Measurements from ENCODE around the gene PRKD2.
A peak's percentile ranks its signal among the peaks of the same experiment; 100 is the strongest.

Gene PRKD2

DNA sequence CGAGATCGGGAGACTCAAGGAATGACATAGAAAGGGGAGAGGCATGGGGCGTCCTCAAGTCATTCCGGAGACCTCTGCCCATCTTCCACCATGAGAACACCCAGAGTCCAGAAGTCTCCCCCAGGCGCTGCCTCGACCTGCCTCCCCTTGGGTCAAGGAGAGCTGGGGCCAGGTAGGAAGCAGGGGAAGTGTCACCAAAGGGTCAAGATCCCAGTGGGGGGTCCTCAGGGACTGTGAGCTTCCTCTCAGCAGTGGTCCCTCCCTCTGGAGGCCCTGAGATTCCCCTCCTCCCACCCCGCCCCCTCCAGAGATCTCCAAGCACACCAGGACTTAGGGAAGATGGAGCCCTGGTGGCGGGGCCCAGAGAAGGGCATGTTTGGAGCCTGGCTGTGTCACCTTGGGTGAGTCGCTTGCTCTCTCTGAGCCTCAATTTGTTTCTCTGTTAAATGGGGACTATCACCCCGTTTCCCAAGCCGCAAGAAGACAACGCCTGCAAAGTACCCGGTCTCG is 56.9 kb downstream of the PRKD2 start:
- DNase-seq, result no peak

- no peak for DNase-seq
Measured at GRCh38 chr19:46659151-46660007, 57.5 kb downstream of the PRKD2 start.

DNA sequence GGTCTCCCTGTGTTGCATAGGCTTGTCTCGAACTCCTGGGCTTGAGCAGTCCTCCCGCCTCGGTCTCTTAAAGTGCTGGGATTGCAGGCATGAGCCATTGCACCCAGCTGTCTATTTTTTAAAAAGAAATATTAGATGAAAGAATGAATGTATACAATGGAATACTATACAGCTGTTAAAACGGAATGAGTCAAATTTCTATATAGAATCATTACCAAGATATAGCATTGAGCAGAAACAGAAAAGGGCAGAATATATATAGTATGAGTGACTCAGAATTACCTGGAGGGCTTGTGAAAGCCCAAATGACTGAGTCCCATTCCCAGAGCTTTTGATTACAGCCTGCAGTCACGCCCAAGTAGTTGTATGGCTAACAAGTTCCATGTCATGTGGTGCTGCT is 60.4 kb downstream of the PRKD2 start:
- no peak for DNase-seq

GRCh38 chr19:46654621-46655152 is 62.2 kb downstream of the PRKD2 start:
- DNase-seq, result no peak

DNA sequence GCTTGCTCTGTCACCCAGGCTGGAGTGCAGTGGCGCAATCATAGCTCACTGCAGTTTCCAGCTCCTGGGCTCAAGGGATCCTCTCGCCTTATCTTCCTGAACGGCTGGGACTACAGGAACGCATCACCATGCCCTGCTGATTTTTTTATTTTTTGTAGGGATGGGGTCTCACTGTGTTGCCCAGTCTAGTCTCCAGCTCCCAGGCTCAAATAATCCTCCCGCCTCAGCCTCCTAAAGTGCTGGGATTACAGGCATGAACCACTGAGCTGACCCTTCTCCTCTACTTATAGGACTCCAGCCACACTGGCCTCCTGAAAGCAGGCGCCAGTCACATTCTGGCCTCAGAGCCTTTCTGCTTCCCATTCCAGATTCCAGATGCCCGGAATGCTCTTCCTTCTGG is 66.5 kb downstream of the PRKD2 start:
- no peak for DNase-seq

DNA sequence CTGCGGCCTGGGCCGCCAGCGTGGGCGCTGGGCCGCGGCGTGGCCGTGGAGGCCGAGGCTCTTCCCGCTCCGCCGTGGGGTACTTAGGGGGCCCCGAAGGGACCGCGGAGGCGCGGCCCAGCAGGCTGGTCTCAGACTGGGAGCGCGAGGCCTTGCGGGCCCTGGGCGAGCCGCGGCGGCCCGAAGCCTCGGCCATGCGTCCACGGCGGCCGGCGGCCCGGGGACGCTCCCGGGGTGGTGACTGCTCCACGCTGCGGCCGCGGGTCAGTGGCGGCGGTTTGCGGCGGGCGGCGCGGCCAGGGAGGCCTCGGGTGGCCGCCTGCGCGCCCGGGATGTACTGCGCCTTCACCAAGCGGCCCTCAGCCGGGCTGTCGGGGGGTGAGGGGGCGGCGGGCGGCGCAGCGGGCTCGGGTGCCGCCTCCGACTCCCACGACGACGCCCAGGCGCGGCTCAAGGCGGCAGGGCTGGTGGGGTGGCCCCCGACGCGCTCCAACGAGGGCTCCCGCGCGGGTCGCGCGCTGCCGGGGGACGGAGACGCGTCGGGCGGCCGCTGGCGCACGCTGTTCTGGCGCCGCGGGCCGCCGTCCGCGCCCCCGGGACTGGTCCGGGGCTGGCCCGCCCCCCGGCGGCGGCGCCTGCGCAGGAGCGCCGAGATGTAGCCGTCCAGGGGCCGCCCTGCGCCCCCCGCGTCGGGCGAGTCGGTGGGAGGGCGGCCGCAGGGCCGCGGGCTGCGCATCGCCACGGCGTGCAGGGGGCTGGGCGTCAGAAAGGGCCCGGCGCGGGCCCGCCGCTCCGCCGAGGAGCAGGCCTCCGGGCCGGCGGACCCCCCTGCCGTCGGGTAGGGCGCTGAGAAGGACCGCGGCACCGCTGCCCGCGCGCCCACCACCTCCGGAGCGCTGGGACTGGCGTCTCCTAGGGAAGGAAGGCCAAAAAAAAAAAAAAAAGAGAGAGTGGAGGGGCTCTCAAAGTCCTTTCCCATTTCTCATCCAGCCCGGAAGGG is 67.7 kb downstream of the PRKD2 start:
- no peak for DNase-seq

DNA sequence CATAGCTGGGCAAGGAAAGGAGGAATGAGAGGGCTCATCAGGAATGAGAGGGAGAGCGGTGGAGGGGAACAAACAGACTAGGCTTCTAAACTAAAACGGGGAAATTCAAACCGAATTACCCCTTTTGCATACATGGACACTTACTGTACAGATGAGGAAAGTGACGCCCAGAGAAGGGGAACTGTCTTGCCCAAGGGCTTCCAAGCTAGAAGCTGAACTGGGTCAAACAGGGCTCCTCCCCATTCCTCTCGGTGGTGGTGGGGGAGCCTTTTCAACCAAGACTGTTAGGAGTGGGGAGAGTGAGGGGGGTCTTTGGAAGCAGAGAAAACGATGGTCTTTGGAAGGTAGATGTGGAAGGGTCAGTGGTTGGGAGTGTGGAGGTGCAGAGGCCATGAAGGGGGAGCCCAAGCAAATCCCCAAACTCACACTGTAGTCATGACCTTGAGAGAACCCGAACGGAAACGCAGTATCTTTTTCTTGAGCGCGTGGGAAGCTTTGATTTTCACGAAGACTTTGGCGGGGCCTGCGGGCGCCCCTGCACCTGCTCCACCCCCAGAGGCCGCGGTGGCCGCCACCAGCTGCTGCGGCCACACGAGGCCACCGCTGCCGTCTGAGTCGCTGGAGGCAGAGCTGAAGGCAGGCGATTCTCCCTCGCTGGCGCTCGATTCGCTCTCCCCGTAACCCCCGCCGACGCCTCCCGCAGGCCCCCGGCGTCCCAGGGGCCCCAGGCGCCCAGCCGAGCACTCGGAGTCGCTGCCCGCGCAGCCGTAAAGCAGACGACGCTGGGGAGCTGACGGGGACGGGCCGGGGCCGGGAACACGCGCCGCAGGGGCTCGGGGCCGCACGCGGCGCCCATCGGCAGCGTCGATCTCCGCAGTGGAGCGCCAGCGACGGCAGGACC is 68.6 kb downstream of the PRKD2 start:
- no peak for DNase-seq

- no peak for DNase-seq
Measured at GRCh38 chr19:46646402-46646801, 70.5 kb downstream of the PRKD2 start.

DNA sequence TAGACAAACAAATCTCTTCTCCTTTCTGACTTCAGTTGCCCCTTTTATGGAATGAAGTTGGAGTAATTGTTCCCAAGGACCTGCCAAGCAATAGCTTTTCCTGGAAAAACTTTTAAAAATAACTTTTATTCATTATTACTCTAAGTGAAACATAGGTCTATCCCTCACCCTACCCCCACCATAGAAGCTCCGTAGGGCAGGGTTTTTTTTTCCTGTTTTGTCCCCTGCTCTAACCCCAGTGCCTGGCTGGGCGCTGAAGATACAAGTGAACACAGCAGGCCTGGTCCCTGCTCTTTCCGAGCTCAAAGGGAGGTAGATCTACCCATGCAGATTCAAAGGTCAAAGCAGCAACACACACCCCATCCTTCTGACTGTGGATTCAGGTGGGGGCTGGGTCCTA is 72.2 kb downstream of the PRKD2 start:
- DNase-seq, result no peak

- no peak for DNase-seq
Measured at GRCh38 chr19:46640656-46641055, 76.3 kb downstream of the PRKD2 start.

DNA sequence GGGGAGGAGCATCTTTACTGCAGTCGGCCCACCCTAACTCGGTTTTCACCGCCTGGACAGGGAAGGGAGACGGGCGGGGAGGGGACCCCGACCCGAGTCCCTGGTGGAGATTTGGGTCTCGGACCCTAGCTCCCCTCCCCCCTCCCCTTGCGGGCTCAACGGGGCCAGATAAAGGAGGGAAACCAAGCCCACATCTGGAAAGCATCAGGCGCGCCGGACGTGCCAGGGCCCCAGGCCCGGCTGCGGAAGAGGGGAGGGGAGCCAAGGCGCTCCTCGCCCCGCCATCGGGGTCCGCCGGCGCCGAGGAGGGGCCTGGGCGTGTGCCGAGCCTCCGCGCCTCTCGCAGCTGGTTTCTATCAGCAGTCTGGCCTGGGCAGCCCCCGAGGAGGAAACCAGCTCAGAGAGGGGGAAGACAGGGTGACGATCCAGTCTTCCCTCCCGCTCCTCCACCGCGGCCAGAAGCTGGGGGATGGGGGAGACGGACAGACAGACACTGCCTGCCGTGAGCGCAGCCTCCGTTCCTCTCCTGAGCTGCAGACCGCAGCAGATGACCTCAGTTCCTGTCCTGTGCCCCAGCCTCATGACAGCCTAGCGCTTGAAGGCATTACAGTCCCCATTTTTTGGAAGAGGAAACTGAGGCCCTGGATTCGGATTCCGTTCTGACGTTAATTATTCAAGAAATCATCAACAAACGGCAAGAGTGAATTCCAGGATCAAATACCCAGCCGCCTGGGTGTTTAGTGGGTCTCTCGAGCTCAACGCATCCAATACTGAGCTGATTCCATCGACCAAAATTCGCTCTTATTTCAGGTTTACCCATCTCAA is 77.3 kb downstream of the PRKD2 start:
- DNase-seq, result no peak

GRCh38 chr19:46637224-46637623 is 79.7 kb downstream of the PRKD2 start:
- DNase-seq, result no peak

DNA sequence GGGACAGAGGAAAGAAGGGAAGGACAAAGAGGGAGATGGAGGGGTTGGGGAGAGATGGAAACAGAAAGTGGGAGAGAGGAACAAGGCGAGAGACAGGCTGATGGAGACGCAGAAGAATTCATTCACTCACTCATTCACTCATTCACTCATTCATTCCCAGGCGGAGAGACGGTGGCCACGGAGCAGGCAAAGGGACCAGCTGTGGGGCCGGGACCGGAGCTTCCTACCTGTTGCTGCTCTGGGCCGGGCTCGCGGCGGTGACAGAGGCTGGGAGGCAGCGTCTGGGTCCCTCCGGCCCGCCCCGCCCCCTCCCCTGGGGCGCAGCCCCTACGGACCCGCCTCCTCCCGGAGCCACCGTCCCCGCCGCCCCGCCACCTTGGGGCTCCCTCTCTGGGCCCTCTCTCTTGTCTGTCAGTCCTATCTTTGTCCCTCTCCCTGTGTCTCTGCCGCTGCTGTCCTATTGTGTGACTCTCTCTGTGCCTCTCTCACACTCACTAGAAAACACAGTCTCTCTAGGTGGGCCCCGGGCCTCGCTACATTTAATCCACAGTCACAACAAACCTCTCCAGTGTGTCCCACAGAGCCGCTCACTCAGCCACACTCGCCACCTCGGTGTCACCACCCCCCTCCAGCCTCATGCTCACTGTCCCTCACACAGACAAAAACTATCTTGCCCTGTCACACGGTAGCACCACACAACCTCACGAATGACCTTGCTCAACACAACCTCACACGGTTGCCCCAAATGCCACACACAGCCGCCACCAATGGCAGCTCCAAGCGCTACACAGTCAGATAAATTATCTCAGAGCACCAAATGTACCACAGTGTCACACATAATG is 80.8 kb downstream of the PRKD2 start, which contains the start of gene GNG8:
GNG8 (minus strand) TSS at position 283 of the 842 bp plus-strand sequence. CDS start 1,520 bp downstream, outside the sequence.
- DNase-seq, result no peak

DNA sequence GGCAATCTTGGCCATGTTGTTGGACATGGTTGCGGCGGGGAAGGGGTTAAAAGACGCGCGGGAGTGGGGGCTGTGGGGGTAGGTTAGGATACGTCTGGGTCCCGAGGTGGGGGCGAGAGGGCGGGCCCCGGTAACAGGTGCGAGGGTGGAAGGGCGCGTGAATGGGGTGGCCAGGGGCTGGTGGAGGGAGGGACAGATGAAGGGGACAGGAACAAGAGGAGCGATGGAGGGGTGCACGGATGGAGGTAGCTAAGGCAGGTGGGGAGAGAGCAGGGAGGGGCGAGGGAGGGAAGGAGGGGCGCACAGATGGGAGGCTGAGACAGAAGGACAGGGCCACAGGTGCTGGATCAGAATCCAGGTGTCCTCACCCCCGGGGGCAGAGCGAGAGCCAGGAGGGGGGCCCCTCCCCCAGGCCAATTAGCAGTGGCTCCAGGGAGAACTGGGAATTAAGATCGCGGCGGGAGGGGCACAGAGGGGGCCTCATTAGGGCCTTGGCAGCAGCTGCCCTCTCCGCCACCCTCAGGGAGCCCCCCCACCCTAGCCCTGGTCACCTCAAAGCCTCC is 82.2 kb downstream of the PRKD2 start:
- no peak for DNase-seq

- peak; percentile 84 for DNase-seq
Measured at GRCh38 chr19:46634045-46634655, 82.8 kb downstream of the PRKD2 start.

DNA sequence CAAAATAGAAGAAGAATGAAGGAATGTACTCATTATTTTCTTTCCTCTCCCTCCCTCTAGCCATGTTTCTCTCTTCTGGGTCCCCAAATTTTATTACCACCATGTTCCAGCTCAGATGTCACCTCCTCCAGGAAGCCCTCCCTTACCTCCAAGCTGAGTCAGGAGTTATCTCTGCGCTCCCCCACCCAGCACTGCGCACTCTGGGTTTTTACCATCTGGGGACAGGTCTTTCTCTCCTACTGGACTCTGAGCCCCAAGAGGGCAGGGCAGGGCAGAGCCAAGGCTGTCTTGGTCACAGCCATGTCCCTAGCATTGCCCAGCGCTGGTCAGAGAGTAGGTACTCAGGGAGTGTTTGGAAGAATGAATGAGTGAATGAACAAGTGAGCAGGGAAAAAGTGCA is 83.8 kb downstream of the PRKD2 start:
- no peak for DNase-seq

GRCh38 chr19:46631481-46631880 is 85.4 kb downstream of the PRKD2 start:
- DNase-seq, result no peak

- no peak for DNase-seq
Measured at GRCh38 chr19:46630586-46631205, 86.2 kb downstream of the PRKD2 start.

DNA sequence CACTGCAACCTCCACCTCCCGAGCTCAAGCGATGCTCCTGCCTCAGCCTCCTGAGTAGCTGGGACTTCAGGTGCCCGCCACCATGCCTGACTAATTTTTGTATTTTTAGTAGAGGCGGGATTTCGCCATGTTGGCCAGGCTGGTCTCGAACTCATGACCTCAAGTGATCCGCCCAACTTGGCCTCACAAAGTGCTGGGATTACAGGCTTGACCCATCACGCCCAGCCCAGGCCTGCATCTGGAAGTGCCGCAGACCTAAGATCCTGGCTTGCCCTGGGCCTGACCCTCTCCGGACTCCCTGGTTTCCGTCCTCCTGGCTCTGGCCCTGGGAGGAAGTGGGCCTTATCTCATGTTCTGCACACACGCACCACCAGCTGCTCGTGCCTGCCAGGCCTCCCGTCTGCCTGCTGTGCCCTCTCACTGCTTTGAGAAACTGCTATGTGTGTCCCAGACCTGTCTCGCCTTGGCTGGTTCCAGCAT is 87.3 kb downstream of the PRKD2 start:
- no peak for DNase-seq

Measured in activated gamma-delta T cell treated with Interleukin-2 at 50 U/mL for 16 hours (primary cell).